Measurements from ENCODE around the gene TMEM8B. TPM values are rescaled to one million over a fixed set of nuclear protein-coding genes. Genes with fewer than 3 reads are reported as not detected.

Gene TMEM8B
- total RNA-seq, 1 experiment from 2014 or later = 7.2 TPM

DNA sequence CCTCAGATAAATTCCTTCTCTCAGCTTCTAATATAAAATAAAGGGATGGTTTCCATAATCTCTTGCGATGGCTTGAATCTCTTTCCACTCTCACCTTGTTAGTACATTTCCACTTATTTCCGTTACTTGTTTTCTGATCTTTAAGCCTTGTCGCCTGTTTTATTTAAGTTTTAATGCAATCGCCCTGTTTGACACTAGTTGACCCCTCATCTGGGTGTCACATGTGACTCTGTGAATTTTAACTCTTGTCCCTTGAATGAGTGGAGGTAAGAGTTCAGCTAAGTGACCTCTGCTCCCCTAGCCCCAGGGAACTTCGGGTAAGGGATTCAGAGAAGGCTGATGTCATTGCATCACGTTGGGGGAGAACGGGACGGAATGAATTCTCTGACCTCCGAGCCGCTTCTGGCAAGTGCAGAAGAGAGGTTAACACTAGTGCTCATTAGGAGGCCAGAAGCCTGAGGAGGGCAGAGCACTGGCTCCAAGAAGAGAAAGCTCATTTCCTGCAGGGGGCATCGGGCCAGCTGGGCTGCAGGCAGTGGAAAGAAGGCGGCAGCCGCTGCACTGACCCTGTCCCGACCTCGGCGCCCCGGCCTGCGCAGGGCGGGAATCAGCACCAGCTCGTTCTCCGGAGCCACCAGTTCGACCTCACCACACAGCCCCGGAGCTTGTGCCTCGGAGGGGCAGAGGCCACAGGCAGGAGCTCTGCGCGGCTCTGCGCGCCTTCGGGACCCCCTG is 14.8 kb upstream of the TMEM8B start:
- Histone ChIP-seq H3K9me3 (ENCODE audit: control insufficient read depth in 1 of 2, insufficient read depth in 1 of 2, low read depth in 1 of 2, low read length in 2 of 2) (no peaks in the 10 kb centered on the region), H3K4me2 (ENCODE audit: low read length) (peak overlapping the region; percentile 89), H3K27ac (ENCODE audit: low read depth, low read length) (peak overlapping the region; percentile 97), H4K20me1 (ENCODE audit: insufficient read depth) (no peaks in the 10 kb centered on the region), H3K4me1 (ENCODE audit: control insufficient read depth in 1 of 2, insufficient read depth in 2 of 2, low read length in 2 of 2) (peaks cover 7 to 17% of the 10 kb centered on the region in 2 experiments; a peak in 3 of 4 replicates), H3K36me3 (ENCODE audit: control insufficient read depth in 1 of 2, insufficient read depth in 2 of 2, low read length in 2 of 2) (no peaks in the 10 kb centered on the region), H3K4me3 (replicated peaks in 1 of 2; ENCODE audit: low read depth in 1 of 2, low read length in 2 of 2) (peak overlapping the region; percentile 86 to 88), H2AFZ (ENCODE audit: low read depth, low read length, poor library complexity, severe bottlenecking) (no peak overlapping the region), H3K27me3 (ENCODE audit: insufficient read depth, low read length) (no peaks in the 10 kb centered on the region), H3K9ac (ENCODE audit: low read length) (peak overlapping the region; percentile 95), H3K9me2 (ENCODE audit: insufficient read depth) (no peaks in the 10 kb centered on the region), H3K79me2 (ENCODE audit: insufficient read depth, low read length) (no peaks in the 10 kb centered on the region)
- TSS peak; percentile 42 for BruUV-seq (replicated peaks)
- ChIA-PET RAD21 (ENCODE audit: low non-redundant PET in 1 of 2, low total read pairs in 2 of 2, uncharacterized antibody in 2 of 2, unreplicated experiment in 2 of 2) (no interaction called here), CTCF (interaction anchor here (1.0 to 2.1 kb wide), 6 partner anchors 12 to 153 kb away, joined by 3 to 13 read pairs (median 6); no protein-coding TSS in a partner anchor), POLR2A (interaction anchor here (1.2 to 1.3 kb wide), 2 partner anchors 14 to 68 kb away, joined by 3 read pairs; no protein-coding TSS in a partner anchor)
- intact Hi-C loops (cut with micrococcal nuclease) = no loop called here
- TF ChIP-seq SRF (IDR thresholded peaks at IDR 0.05; ENCODE audit: low read depth) (no peak), CBX3 (IDR thresholded peaks at IDR 0.05; ENCODE audit: low read depth) (no peak), YY1 (IDR thresholded peaks at IDR 0.05; ENCODE audit: extremely low read depth, insufficient replicate concordance, low read depth, low read length) (no peak), ZFX (IDR thresholded peaks at IDR 0.05) (peak; percentile 65; the same call in 1 of the 2 replicates), EGR1 (IDR thresholded peaks at IDR 0.05; ENCODE audit: low read depth) (no peak), ATF3 (IDR thresholded peaks at IDR 0.05) (no peak), SP1 (IDR thresholded peaks at IDR 0.05; ENCODE audit: low read depth) (no peak), ZBTB33 (IDR thresholded peaks at IDR 0.05; ENCODE audit: extremely low read depth, insufficient replicate concordance, low read length) (no peak), EZH2 (IDR thresholded peaks at IDR 0.05) (no peak), FOSL1 (IDR thresholded peaks at IDR 0.05; ENCODE audit: low read depth) (no peak), TCF7L2 (IDR thresholded peaks at IDR 0.05; ENCODE audit: borderline replicate concordance, extremely low read depth, insufficient read depth, insufficient read length) (no peak), POLR2AphosphoS5 (IDR thresholded peaks at IDR 0.05; ENCODE audit: low read depth, low read length) (no peak), POLR2A (IDR thresholded peaks at IDR 0.05; ENCODE audit: borderline replicate concordance, extremely low read depth, insufficient read depth, insufficient read length) (no peak)
- TF ChIP-seq, protein P1, sequence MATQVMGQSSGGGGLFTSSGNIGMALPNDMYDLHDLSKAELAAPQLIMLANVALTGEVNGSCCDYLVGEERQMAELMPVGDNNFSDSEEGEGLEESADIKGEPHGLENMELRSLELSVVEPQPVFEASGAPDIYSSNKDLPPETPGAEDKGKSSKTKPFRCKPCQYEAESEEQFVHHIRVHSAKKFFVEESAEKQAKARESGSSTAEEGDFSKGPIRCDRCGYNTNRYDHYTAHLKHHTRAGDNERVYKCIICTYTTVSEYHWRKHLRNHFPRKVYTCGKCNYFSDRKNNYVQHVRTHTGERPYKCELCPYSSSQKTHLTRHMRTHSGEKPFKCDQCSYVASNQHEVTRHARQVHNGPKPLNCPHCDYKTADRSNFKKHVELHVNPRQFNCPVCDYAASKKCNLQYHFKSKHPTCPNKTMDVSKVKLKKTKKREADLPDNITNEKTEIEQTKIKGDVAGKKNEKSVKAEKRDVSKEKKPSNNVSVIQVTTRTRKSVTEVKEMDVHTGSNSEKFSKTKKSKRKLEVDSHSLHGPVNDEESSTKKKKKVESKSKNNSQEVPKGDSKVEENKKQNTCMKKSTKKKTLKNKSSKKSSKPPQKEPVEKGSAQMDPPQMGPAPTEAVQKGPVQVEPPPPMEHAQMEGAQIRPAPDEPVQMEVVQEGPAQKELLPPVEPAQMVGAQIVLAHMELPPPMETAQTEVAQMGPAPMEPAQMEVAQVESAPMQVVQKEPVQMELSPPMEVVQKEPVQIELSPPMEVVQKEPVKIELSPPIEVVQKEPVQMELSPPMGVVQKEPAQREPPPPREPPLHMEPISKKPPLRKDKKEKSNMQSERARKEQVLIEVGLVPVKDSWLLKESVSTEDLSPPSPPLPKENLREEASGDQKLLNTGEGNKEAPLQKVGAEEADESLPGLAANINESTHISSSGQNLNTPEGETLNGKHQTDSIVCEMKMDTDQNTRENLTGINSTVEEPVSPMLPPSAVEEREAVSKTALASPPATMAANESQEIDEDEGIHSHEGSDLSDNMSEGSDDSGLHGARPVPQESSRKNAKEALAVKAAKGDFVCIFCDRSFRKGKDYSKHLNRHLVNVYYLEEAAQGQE (IDR thresholded peaks at IDR 0.05; ENCODE audit: low read depth) = no peak
- TF ChIP-seq, protein P2, sequence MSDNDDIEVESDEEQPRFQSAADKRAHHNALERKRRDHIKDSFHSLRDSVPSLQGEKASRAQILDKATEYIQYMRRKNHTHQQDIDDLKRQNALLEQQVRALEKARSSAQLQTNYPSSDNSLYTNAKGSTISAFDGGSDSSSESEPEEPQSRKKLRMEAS (IDR thresholded peaks at IDR 0.05) = peak; percentile 28
- TF ChIP-seq, protein P3, sequence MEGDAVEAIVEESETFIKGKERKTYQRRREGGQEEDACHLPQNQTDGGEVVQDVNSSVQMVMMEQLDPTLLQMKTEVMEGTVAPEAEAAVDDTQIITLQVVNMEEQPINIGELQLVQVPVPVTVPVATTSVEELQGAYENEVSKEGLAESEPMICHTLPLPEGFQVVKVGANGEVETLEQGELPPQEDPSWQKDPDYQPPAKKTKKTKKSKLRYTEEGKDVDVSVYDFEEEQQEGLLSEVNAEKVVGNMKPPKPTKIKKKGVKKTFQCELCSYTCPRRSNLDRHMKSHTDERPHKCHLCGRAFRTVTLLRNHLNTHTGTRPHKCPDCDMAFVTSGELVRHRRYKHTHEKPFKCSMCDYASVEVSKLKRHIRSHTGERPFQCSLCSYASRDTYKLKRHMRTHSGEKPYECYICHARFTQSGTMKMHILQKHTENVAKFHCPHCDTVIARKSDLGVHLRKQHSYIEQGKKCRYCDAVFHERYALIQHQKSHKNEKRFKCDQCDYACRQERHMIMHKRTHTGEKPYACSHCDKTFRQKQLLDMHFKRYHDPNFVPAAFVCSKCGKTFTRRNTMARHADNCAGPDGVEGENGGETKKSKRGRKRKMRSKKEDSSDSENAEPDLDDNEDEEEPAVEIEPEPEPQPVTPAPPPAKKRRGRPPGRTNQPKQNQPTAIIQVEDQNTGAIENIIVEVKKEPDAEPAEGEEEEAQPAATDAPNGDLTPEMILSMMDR (IDR thresholded peaks at IDR 0.05 in 2 of 3, conservative IDR thresholded peaks at IDR 0.05 in 1 of 3; ENCODE audit: borderline replicate concordance in 1 of 3, insufficient read depth in 1 of 3, low read depth in 2 of 3, low read length in 2 of 3) = peak in 2 of 3 experiments; percentile 22 to 30; a peak in 3 of 6 replicates
- DNase-seq (ENCODE audit: low read depth, low spot score) (no peak), ATAC-seq (peak; percentile 33)
